ENCODE measurements around the gene SPATA32.
A peak's percentile ranks its signal among the peaks of the same experiment; 100 is the strongest.

The SPATA32 gene

GRCh38 chr17:45247429-45248131, 14.3 kb downstream of the SPATA32 start (continued):
- TF ChIP-seq ZBTB11 (tag by site-specific recombination; conservative IDR thresholded peaks at IDR 0.05; ENCODE audit: low read depth) (peak; percentile 83), ZNF362 (tag by site-specific recombination; IDR thresholded peaks at IDR 0.05) (no peak), ZNF292 (tag by site-specific recombination; IDR thresholded peaks at IDR 0.05; ENCODE audit: borderline replicate concordance, low read depth) (no peak), REPIN1 (tag by site-specific recombination; IDR thresholded peaks at IDR 0.05; ENCODE audit: low read depth) (no peak), ZNF211 (tag by site-specific recombination; IDR thresholded peaks at IDR 0.05; ENCODE audit: low read depth) (no peak), ZNF350 (tag by site-specific recombination; IDR thresholded peaks at IDR 0.05) (no peak), ZNF488 (tag by site-specific recombination; IDR thresholded peaks at IDR 0.05) (no peak), ZNF747 (tag by site-specific recombination; IDR thresholded peaks at IDR 0.05) (no peak), ZNF19 (tag by site-specific recombination; IDR thresholded peaks at IDR 0.05; ENCODE audit: low read depth) (no peak), ZNF391 (tag by site-specific recombination; IDR thresholded peaks at IDR 0.05; ENCODE audit: borderline replicate concordance, low read depth) (peak; percentile 70; the same call in 1 of the 2 replicates), MEIS1 (CRISPR knock-in tag; IDR thresholded peaks at IDR 0.05; ENCODE audit: borderline replicate concordance) (no peak), ZNF112 (tag by site-specific recombination; IDR thresholded peaks at IDR 0.05) (no peak), PBX3 (CRISPR knock-in tag; IDR thresholded peaks at IDR 0.05) (no peak), CTCF (tag by site-specific recombination; IDR thresholded peaks at IDR 0.05) (no peak; the same call in 1 of the 2 replicates), ZNF18 (tag by site-specific recombination; IDR thresholded peaks at IDR 0.05) (no peak; the same call in 1 of the 2 replicates), IKZF3 (tag by site-specific recombination; IDR thresholded peaks at IDR 0.05) (peak; percentile 46; the same call in 1 of the 2 replicates), ZNF404 (tag by site-specific recombination; IDR thresholded peaks at IDR 0.05) (no peak), ZNF664 (tag by site-specific recombination; IDR thresholded peaks at IDR 0.05) (no peak), ZNF354C (tag by site-specific recombination; IDR thresholded peaks at IDR 0.05; ENCODE audit: borderline replicate concordance, low read depth) (no peak)
- TF ChIP-seq, protein P1, sequence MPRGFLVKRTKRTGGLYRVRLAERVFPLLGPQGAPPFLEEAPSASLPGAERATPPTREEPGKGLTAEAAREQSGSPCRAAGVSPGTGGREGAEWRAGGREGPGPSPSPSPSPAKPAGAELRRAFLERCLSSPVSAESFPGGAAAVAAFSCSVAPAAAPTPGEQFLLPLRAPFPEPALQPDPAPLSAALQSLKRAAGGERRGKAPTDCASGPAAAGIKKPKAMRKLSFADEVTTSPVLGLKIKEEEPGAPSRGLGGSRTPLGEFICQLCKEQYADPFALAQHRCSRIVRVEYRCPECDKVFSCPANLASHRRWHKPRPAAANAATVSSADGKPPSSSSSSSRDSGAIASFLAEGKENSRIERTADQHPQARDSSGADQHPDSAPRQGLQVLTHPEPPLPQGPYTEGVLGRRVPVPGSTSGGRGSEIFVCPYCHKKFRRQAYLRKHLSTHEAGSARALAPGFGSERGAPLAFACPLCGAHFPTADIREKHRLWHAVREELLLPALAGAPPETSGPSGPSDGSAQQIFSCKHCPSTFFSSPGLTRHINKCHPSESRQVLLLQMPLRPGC (tag by site-specific recombination; IDR thresholded peaks at IDR 0.05): no peak; the same call in none of the 2 replicates
- TF ChIP-seq, protein P2, sequence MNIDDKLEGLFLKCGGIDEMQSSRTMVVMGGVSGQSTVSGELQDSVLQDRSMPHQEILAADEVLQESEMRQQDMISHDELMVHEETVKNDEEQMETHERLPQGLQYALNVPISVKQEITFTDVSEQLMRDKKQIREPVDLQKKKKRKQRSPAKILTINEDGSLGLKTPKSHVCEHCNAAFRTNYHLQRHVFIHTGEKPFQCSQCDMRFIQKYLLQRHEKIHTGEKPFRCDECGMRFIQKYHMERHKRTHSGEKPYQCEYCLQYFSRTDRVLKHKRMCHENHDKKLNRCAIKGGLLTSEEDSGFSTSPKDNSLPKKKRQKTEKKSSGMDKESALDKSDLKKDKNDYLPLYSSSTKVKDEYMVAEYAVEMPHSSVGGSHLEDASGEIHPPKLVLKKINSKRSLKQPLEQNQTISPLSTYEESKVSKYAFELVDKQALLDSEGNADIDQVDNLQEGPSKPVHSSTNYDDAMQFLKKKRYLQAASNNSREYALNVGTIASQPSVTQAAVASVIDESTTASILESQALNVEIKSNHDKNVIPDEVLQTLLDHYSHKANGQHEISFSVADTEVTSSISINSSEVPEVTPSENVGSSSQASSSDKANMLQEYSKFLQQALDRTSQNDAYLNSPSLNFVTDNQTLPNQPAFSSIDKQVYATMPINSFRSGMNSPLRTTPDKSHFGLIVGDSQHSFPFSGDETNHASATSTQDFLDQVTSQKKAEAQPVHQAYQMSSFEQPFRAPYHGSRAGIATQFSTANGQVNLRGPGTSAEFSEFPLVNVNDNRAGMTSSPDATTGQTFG (tag by site-specific recombination; IDR thresholded peaks at IDR 0.05; ENCODE audit: borderline replicate concordance): no peak
- TF ChIP-seq, protein P3, sequence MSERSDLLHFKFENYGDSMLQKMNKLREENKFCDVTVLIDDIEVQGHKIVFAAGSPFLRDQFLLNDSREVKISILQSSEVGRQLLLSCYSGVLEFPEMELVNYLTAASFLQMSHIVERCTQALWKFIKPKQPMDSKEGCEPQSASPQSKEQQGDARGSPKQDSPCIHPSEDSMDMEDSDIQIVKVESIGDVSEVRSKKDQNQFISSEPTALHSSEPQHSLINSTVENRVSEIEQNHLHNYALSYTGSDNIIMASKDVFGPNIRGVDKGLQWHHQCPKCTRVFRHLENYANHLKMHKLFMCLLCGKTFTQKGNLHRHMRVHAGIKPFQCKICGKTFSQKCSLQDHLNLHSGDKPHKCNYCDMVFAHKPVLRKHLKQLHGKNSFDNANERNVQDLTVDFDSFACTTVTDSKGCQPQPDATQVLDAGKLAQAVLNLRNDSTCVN (tag by site-specific recombination; optimal IDR thresholded peaks at IDR 0.05): peak; percentile 88

Data from HEK293 (cell line).